Embryonic facial prominence (tissue), 1 donor: ENCODE measurements around the gene NOL4L.
"Not testable (repeated sequence)": the region's sequence is repeated elsewhere in the genome, so short reads cannot be mapped to it uniquely, and the experiment has no call there.

Experiments
- DNase-seq: peaks from one replicate; pipeline ENCODE4 v3.0.0-alpha.2; 2016; ENCODE audit errors: extremely low spot score

NOL4L gene

DNA sequence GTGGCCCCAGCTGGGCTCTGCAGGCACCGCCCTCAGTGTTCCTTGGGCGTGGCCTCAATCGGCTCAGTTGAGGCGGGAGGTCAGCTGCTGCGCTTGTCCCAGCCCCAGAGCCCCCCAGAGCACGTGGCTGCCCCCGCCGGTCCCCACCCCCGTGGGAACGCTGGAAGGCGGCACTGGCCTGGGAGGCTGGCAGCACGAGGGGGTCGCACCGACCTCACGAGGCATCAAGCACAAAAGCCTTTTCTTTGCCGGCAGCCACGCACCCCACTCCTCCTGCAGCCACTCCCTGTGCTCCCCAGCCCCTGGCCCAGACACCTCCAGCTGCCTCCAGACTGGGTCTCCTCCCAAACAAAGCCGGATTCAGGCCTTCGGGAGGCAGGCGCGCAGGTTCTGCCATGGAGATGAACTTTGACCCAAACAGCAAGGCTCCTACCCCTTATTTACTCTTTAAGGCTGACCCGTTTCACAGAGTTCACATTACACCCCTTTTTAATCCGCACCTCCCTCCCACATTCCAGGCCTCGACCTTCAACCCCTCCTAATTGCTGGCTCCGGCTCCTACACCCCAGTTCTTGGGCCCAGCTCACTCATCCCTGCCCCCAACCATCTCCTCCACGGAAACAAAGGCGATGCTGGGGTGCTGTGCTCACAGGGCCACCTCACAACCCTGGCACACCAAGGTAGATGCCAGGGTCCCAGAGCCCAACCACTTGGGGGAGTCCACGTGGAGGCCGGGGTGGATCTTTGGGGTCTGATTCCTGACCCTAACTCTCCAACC lies 111.7 kb downstream of the NOL4L start:
- DNase-seq = no peak

GRCh38 chr20:32472581-32473207 lies 112.4 kb downstream of the NOL4L start:
- DNase-seq = no peak

DNA sequence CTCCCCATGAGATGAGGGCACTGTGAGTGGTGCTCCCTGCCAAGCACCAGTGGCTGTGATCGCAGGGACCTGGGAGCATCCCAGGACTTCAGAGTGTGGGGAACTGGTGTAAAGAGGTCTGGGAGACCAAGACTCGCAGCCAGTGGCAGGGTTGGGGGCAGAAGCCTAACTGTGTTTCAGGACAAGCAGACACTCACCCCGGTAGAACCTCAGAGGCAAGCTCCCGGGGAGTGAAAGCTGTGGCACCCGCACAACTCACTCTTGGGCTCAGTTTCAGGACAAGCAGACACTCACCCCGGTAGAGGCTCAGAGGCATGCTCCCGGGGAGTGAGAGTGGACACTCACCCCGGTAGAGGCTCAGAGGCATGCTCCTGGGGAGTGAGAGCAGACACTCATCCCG lies 114.2 kb downstream of the NOL4L start:
- no peak for DNase-seq

DNA sequence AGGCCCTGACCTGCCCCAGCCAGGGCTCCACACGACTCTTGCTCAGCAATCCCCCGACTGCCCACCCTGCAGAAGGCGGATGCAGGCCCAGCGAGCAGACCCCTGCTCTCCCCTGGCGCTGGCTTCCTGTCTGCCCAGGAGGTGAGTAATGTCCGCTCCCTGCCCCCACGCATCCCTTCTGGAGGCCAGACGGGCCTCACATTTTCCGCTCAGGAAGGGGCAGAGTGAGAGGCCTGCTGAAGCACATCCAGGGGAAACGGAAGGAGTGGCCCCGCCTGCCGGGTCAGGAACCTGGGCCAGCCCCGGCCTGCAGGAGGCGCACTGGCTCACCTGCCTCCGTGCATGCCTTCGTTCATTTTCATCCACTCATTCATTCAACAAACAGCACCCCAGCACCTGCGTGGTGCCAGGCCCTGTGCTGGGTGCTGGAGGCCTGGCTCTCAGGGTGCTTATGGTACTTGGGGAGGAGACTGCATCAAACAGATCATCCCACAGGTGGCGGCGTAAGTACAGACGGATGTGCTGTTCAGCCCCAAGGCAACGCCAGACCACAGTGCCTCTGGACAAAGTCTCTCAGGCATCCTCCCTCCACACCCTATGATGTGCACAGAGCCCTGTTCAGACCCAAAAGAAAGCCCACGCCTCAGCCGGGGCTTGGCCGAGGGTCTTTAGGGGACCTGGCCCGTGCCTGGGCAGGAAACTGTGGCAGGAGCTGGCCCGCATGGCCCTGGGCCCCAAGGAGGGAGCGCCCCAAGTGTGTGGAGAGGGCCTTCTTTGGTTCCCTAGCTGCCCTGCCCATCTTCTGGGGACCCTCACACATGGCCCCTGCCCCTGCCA lies 114.9 kb downstream of the NOL4L start:
- DNase-seq = no peak

- DNase-seq = no peak
Measured at GRCh38 chr20:32468860-32469259, 116.3 kb downstream of the NOL4L start.

DNA sequence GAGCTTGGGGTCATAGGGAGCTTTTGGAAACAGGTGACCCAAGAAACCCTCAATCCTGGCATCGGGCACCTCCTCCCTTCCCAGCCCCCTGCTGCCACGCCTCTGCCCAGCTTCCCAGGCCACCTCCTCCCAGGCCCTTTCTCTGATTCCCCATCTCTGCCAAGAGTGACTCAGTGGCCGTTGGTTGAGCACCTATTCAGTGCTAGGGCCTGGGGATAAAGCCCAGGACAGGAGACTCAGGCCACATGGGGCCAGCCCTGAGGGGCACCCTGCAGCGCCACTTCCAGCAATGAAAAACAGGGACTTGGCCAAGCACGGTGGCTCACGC lies 116.9 kb downstream of the NOL4L start:
- DNase-seq = no peak

DNA sequence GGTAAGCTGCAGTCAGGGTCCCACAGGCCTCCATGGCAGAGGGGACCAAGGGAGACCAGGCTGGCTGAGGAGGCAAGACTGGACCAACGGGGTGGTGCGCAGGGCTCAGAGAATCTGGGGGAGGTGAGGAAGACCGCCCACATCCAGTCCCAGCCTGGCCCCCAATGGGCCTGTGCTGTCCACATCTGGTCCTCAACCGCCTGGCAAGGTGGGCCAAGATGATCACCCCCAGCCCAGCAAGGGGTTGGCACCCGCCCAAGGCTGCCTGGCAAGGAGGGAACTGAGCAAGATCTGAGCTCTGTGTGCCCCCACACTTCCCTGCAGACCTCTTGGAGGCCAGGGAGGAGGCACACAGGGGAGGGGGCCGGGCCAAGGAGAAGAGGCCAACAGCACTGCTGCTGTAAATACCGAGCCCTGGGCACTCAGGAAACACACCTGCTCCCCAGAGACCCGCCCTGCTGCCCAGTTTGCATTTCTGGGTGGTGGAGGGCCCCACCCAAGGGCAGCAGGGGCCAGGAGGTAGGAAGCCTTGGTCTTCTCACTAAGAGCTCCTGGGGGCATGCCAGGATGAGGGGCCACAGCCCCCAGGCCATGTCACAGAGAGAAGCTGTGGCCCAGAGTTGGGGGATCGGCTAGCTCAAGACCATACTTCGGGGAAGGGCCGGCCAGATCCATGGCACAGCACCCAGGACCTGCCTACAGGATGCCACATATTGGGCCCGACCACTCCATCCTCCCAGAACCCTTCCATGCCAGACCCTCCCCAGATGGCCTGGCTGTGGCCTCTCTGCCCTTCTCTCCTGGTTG lies 117.4 kb downstream of the NOL4L start:
- no peak for DNase-seq

- no peak for DNase-seq
Measured at GRCh38 chr20:32466739-32467505, 118.2 kb downstream of the NOL4L start.

GRCh38 chr20:32465901-32466675 lies 119.0 kb downstream of the NOL4L start:
- DNase-seq = not testable (repeated sequence)

- DNase-seq = no peak
Measured at GRCh38 chr20:32465092-32465900, 119.8 kb downstream of the NOL4L start.

GRCh38 chr20:32464401-32465091 lies 120.6 kb downstream of the NOL4L start:
- DNase-seq = no peak

- DNase-seq = no peak
Measured at GRCh38 chr20:32463642-32464400, 121.3 kb downstream of the NOL4L start.

- DNase-seq = no peak
Measured at GRCh38 chr20:32462900-32463641, 122.1 kb downstream of the NOL4L start.

DNA sequence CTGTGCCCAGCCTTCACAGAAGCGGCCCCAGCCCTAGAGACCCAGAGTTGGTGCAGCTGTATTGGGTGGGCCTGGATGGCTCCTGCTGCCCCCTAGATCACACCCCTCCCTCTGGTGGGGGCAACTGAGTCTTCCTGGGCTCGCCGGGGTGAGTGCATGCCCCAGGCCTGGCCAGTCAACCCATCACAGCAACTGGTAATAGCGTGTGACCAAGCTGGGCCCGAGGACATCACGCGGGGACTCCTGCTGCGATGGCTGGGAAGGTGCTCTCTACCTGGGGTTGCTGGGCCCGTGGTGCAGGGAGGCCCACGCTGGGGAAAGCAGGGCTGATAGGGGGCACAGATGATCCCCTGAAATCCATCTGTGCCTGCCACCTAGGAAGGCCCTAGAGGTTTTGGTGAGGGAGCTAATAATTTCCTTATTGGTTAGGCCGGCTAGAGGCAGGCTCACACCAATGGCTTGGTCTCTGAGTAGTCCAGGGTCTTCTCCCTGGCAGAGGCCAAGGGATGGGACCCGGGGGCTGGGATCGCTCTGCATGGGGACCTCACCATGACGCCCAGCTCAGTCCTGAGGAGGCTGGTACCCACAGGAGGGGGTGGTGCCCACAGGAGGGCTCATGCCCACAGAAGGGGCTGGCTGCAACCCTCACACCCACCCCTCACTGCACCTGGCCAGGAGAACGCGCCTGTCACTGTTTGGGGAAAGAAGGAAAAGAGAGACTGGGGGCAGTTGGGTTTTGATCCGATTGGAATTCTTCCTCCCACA lies 123.1 kb downstream of the NOL4L start:
- no peak for DNase-seq

- DNase-seq = no peak
Measured at GRCh38 chr20:32460683-32461320, 124.3 kb downstream of the NOL4L start.

DNA sequence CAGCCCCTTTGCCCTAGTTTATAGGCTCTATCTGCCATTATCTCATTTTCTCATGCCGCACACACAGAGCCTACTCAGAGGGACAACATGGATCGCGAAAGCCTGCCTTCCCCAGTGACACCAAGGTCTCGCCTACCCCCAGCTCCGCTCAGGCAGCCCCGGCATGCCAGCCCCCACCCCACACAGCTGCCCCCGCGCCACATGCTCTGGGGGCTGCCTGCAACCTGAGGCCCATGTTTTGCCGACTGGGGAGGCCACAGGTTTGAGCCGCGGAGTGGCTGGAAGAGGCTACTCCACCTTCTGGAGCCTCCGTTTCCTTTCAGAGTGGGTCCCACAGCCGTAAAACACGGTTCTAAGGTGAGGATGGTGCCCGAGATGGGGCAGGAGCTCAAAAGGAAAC lies 124.9 kb downstream of the NOL4L start:
- no peak for DNase-seq
